Activated T-cell treated with anti-CD3 and anti-CD28 coated beads, Interleukin-2, amount 50 U/mL, for 72 hours (primary cell): ENCODE results near the gene BCAS4. TPM values are rescaled to one million over a fixed set of nuclear protein-coding genes. Genes with fewer than 3 reads are reported as not detected.

Experiments
- ATAC-seq, 2 donors: fragments of 150-1000 bp; cut with Tn5 transposase; replicated peaks in 1 of 2; 2 replicates each; pipeline ENCODE4 v1.10.0; 2021; ENCODE audit warnings: moderate library complexity in 2 of 2, mild to moderate bottlenecking in 1 of 2
- DNase-seq, 2 donors: peaks; one replicate each; pipeline ENCODE4 v3.0.0; 2021 to 2022; ENCODE audit warnings: mixed read lengths in 1 of 2
- H3K27ac Mint-ChIP-seq: one replicate; pipeline ENCODE4 v1.8.0; 2022; ENCODE audit warnings: mild to moderate bottlenecking, moderate library complexity, mixed read lengths
- H3K27me3 Mint-ChIP-seq: one replicate; pipeline ENCODE4 v1.8.0; 2022; ENCODE audit warnings: low read depth, mixed read lengths
- H3K36me3 Mint-ChIP-seq, 2 donors: one replicate each; pipeline ENCODE4 v1.8.0; 2022; ENCODE audit warnings: mixed read lengths in 2 of 2, mild to moderate bottlenecking in 1 of 2; ENCODE audit not compliant: insufficient read depth in 2 of 2
- H3K4me1 Mint-ChIP-seq: one replicate; pipeline ENCODE4 v1.8.0; 2022; ENCODE audit warnings: low read depth, mixed read lengths
- H3K4me3 Mint-ChIP-seq, 2 donors: one replicate each; pipeline ENCODE4 v1.8.0; 2022; ENCODE audit warnings: mild to moderate bottlenecking in 2 of 2, mixed read lengths in 2 of 2, moderate library complexity in 2 of 2
- H3K9me3 Mint-ChIP-seq, 2 donors: one replicate each; pipeline ENCODE4 v1.8.0; 2022; ENCODE audit warnings: mixed read lengths in 2 of 2
- total RNA-seq, 2 donors: library from RNA; stranded (reverse); gene quantifications; one replicate each; pipeline ENCODE4 v1.2.3, GENCODE V29; 2022

BCAS4 gene
- total RNA-seq, 2 donors from 2014 or later = 13.6 to 26.7 TPM

GRCh38 chr20:50865114-50865513, 70.3 kb downstream of the BCAS4 start:
- H3K4me1 Mint-ChIP-seq = no peaks in the 10 kb centered on the region
- H3K9me3 Mint-ChIP-seq = no peaks in the 10 kb centered on the region
- H3K27me3 Mint-ChIP-seq = no peaks in the 10 kb centered on the region
- H3K4me3 Mint-ChIP-seq = no peak overlapping the region
- H3K36me3 Mint-ChIP-seq = no peaks in the 10 kb centered on the region
- H3K27ac Mint-ChIP-seq = no peak overlapping the region
- DNase-seq (no peak), ATAC-seq (no peak)

- Mint-ChIP-seq H3K4me1 (no peaks in the 10 kb centered on the region), H3K27me3 (no peaks in the 10 kb centered on the region), H3K9me3 (no peaks in the 10 kb centered on the region), H3K36me3 (no peaks in the 10 kb centered on the region), H3K27ac (no peak overlapping the region), H3K4me3 (no peak overlapping the region)
- no peak for ATAC-seq
- DNase-seq = no peak
These were observed 70.7 kb downstream of the BCAS4 start for GRCh38 chr20:50865591-50865990.

GRCh38 chr20:50866036-50866685, 71.3 kb downstream of the BCAS4 start:
- no peaks in the 10 kb centered on the region for H3K36me3 Mint-ChIP-seq
- no peaks in the 10 kb centered on the region for H3K9me3 Mint-ChIP-seq
- ATAC-seq (no peak), DNase-seq (no peak)
- H3K4me3 Mint-ChIP-seq = no peak overlapping the region
- no peaks in the 10 kb centered on the region for H3K4me1 Mint-ChIP-seq
- no peak overlapping the region for H3K27ac Mint-ChIP-seq
- no peaks in the 10 kb centered on the region for H3K27me3 Mint-ChIP-seq

- no peak overlapping the region for H3K27ac Mint-ChIP-seq
- H3K9me3 Mint-ChIP-seq = no peaks in the 10 kb centered on the region
- no peak overlapping the region for H3K4me3 Mint-ChIP-seq
- H3K4me1 Mint-ChIP-seq = no peaks in the 10 kb centered on the region
- no peaks in the 10 kb centered on the region for H3K27me3 Mint-ChIP-seq
- DNase-seq (no peak), ATAC-seq (no peak)
- no peaks in the 10 kb centered on the region for H3K36me3 Mint-ChIP-seq
These were observed 72.0 kb downstream of the BCAS4 start for GRCh38 chr20:50866831-50867230.

GRCh38 chr20:50867805-50868204, 72.9 kb downstream of the BCAS4 start:
- Mint-ChIP-seq H3K4me1 (no peaks in the 10 kb centered on the region), H3K36me3 (no peaks in the 10 kb centered on the region), H3K9me3 (no peaks in the 10 kb centered on the region), H3K27me3 (no peaks in the 10 kb centered on the region), H3K4me3 (no peak overlapping the region), H3K27ac (no peak overlapping the region)
- DNase-seq = no peak
- no peak for ATAC-seq

GRCh38 chr20:50868509-50869495, 73.9 kb downstream of the BCAS4 start:
- ATAC-seq (no peak), DNase-seq (no peak)
- Mint-ChIP-seq H3K4me3 (no peak overlapping the region), H3K9me3 (no peaks in the 10 kb centered on the region), H3K27me3 (no peaks in the 10 kb centered on the region), H3K36me3 (no peaks in the 10 kb centered on the region), H3K27ac (no peak overlapping the region), H3K4me1 (no peaks in the 10 kb centered on the region)

GRCh38 chr20:50870561-50871161, 75.8 kb downstream of the BCAS4 start:
- H3K27me3 Mint-ChIP-seq = no peaks in the 10 kb centered on the region
- ATAC-seq (no peak), DNase-seq (no peak)
- H3K9me3 Mint-ChIP-seq = no peaks in the 10 kb centered on the region
- H3K36me3 Mint-ChIP-seq = no peaks in the 10 kb centered on the region
- no peak overlapping the region for H3K4me3 Mint-ChIP-seq
- H3K27ac Mint-ChIP-seq = no peak overlapping the region
- no peaks in the 10 kb centered on the region for H3K4me1 Mint-ChIP-seq

- H3K4me3 Mint-ChIP-seq = no peak overlapping the region
- H3K9me3 Mint-ChIP-seq = no peaks in the 10 kb centered on the region
- no peak overlapping the region for H3K27ac Mint-ChIP-seq
- no peaks in the 10 kb centered on the region for H3K4me1 Mint-ChIP-seq
- ATAC-seq (no peak), DNase-seq (no peak)
- no peaks in the 10 kb centered on the region for H3K36me3 Mint-ChIP-seq
- H3K27me3 Mint-ChIP-seq = no peaks in the 10 kb centered on the region
These were observed 77.9 kb downstream of the BCAS4 start for GRCh38 chr20:50872560-50873425.

GRCh38 chr20:50873585-50873984, 78.7 kb downstream of the BCAS4 start:
- H3K9me3 Mint-ChIP-seq = no peaks in the 10 kb centered on the region
- ATAC-seq (no peak), DNase-seq (no peak)
- H3K27ac Mint-ChIP-seq = no peak overlapping the region
- no peaks in the 10 kb centered on the region for H3K36me3 Mint-ChIP-seq
- H3K27me3 Mint-ChIP-seq = no peaks in the 10 kb centered on the region
- no peaks in the 10 kb centered on the region for H3K4me1 Mint-ChIP-seq
- no peak overlapping the region for H3K4me3 Mint-ChIP-seq

- no peaks in the 10 kb centered on the region for H3K36me3 Mint-ChIP-seq
- no peaks in the 10 kb centered on the region for H3K9me3 Mint-ChIP-seq
- no peak for ATAC-seq
These were observed 79.4 kb downstream of the BCAS4 start for GRCh38 chr20:50874111-50874757.

GRCh38 chr20:50874758-50875665, 80.2 kb downstream of the BCAS4 start:
- DNase-seq (no peak), ATAC-seq (no peak)
- H3K4me1 Mint-ChIP-seq = no peaks in the 10 kb centered on the region
- no peaks in the 10 kb centered on the region for H3K9me3 Mint-ChIP-seq
- no peaks in the 10 kb centered on the region for H3K36me3 Mint-ChIP-seq
- H3K27me3 Mint-ChIP-seq = no peaks in the 10 kb centered on the region
- H3K27ac Mint-ChIP-seq = no peak overlapping the region
- no peak overlapping the region for H3K4me3 Mint-ChIP-seq

More at GRCh38 chr20:50874111-50874757, 79.4 kb downstream of the BCAS4 start:
- Mint-ChIP-seq H3K27me3 (no peaks in the 10 kb centered on the region), H3K27ac (no peak overlapping the region), H3K4me1 (no peaks in the 10 kb centered on the region), H3K4me3 (no peak overlapping the region)
- no peak for DNase-seq
